COLO668 (cell line): ENCODE results near the gene PI4KA.
"Not testable (repeated sequence)": the region's sequence is repeated elsewhere in the genome, so short reads cannot be mapped to it uniquely, and the experiment has no call there.

Source experiments
- DNase-seq: peaks from one replicate; lab custom pipeline; 2025; ENCODE audit not compliant: unreplicated experiment; lab: John Stamatoyannopoulos, UW

PI4KA gene

GRCh38 chr22:20702175-20702545 lies 156.5 kb downstream of the PI4KA start:
- DNase-seq = not testable (repeated sequence)

DNA sequence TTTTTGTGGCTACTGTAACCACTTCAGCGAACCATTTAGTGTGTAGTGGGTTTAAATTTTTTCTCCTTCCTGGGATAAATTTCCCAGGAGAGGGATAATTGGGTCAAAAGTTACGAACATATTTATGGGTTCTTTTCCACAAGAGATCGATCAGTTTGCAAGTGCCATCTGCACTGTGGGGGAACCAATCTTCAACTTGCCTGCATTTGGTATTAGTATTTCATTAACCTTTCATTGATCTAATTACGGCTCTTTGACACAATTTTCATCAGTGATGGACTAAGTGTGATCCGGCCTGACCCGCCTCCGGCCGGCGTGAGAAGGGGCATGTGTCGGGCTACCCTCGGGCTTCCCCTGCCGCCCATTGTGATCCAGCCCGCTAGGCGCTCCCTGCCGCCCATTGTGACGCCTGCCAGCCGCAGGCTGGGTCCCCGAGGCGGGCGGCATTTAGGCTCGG lies 156.9 kb downstream of the PI4KA start:
- not testable (repeated sequence) for DNase-seq

DNA sequence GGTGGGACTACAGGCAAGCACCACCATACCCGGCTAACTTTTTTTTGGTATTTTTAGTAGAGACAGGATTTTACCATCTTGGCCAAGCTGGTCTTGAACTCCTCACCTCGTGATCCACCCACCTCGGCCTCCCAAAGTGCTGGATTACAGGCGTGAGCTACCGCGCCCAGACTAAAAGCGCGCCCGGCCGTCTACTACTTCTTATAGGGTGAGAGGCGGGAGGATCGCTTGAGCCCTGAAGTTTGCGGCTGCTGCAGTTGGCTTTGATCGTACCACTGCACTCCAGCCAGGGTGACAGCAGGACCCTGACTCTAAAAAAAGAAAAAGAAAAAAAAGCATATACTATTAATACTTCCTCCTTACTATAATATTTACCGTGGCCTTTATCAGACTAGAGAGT lies 158.3 kb downstream of the PI4KA start:
- DNase-seq = not testable (repeated sequence)

GRCh38 chr22:20699856-20700255 lies 158.8 kb downstream of the PI4KA start:
- DNase-seq = not testable (repeated sequence)

- DNase-seq = peak; percentile 41
These were observed 161.0 kb downstream of the PI4KA start for GRCh38 chr22:20697481-20698113.

DNA sequence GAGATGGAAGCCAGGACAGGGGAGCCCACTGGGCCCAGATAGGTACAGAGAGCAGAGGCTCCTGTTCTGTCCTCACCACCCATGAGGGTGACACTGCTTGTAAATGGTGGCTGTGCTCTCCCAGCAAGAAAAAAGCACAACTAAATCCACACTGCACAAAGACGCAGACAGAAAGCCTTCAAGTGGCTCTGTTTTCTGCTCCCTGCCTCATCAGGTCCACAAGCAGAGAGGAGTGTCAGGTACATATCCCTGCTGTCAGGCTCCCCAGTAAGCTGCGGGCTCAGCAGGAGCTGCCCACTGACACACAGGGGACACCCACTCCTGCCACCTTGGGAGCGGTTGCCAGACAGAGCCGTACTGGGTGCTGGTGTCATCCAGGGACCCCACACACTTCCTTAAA lies 162.6 kb downstream of the PI4KA start:
- DNase-seq = not testable (repeated sequence)

DNA sequence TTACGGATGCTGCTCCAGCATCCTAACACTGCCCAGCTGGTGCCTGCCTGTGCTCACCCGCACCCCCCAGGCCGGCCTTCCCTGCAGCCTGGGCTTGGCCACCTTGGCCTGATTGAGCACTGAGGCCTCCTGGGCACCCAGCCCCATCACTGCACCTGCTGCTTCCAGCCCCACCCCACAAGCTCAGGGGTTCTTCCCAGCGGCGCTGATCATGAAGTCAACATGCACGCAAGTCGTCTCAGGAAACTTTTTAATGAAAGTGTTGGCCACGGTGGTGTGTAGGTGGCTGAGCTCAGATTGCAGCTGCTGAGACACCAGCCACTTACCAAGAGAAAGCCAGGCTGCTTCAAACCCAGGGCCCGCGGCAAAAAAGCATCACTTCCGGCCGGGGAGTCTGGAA lies 163.4 kb downstream of the PI4KA start:
- peak; percentile 3 for DNase-seq

GRCh38 chr22:20694256-20694655 lies 164.4 kb downstream of the PI4KA start:
- not testable (repeated sequence) for DNase-seq

DNA sequence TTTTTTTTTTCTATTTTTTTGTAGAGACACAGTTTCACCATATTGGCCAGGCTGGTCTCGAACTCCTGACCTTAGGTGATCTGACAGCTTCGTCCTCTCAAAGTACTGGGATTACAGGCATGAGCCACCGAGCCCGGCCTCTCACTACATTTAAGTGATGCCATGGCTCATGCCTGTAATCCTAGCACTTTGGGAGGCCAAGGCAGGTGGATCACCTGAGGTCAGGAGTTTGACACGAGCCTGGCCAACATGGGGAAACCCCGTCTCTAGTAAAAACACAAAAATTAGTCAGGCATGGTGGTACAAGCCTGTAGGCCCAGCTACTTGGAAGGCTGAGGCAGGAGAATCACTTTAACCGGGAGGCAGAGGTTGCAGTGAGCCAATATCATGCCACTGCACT lies 165.7 kb downstream of the PI4KA start:
- DNase-seq = not testable (repeated sequence)

DNA sequence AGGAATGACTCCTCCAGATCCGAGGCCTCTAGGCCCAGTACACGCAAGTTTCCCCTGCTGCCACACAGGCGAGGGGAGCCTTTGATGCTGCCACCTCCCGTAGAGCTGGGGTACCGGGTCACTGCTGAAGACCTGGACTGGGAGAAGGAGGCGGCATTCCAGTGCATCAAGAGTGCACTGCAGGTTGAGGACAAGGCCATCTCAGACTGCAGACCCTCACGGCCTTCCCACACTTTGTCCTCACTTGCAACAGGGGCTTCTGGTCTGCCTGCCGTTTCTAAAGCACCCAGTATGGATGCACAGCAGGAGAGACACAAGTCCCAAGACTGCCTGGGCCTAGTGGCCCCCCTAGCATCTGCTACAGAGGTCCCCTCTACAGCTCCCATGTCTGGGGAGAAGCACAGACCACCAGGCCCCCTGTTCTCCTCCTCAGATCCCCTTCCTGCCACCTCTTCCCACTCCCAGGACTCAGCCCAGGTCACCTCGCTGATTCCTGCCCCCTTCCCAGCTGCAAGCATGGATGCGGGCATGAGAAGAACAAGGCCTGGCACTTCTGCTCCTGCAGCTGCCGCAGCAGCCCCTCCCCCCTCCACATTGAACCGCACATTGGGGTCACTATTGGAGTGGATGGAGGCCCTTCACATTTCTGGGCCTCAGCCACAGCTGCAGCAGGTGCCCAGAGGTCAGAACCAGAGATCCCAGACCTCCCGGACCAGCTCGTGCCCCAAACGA lies 167.9 kb downstream of the PI4KA start:
- DNase-seq = not testable (repeated sequence)

DNA sequence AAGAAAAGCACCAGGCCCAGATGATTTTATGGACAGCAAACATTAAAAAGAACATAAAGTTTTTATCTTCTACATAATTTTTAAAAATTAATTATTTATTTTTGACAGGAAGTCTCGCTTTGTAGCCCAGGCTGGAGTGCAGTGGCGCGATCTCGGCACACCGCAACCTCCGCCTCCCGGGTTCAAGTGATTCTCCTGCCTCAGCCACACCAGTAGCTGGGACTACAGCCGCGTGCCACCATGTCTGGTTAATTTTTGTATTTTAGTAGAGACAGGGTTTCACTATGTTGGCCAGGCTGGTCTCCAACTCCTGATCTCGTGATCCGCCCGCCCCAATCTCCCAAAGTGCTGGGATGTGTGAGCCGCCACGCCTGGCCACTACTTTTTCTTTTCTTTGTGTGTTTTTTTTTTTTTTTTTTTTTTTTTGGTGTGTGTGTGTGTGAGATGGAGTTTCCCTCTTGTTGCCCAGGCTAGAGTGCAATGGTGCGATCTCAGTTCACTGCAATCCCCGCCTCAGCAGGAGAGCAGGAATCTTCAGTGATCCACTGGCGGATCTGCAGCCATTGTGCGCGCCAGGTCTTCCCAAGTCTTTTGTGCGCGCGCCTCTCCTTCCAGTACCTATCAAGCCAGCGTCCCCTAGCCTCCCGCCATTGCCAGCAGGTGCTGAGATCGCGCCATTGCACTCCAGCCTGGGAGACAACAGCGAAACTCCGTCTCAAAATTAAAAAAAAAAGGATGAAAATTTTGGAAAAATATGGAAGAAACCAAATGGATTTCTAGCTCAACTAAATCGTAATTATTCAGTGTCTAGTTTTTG lies 171.0 kb downstream of the PI4KA start:
- not testable (repeated sequence) for DNase-seq

DNA sequence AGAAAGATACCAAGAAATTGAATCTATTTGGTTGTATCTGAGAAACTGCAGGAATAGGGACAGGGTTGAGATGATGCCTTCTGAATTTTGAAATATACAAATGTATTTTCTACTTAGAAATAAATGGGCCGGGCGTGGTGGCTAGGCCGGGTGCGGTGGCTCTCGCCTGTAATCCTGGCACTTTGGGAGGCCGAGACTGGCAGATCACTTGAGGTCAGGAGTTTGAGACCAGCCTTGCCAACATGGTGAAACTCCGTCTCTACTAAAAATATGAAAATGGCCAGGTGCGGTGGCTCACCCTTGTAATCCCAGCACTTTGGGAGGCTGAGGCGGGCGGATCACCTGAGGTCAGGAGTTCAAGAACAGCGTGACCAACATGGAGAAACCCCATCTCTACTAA lies 172.8 kb downstream of the PI4KA start:
- not testable (repeated sequence) for DNase-seq

- not testable (repeated sequence) for DNase-seq
These were observed 179.7 kb downstream of the PI4KA start for GRCh38 chr22:20678792-20679435.

GRCh38 chr22:20677684-20678242 lies 180.8 kb downstream of the PI4KA start:
- DNase-seq = no peak

- DNase-seq = not testable (repeated sequence)
These were observed 183.0 kb downstream of the PI4KA start for GRCh38 chr22:20675613-20676012.

GRCh38 chr22:20674998-20675397 lies 183.6 kb downstream of the PI4KA start:
- DNase-seq = no peak

- DNase-seq = no peak
These were observed 185.1 kb downstream of the PI4KA start for GRCh38 chr22:20673295-20674195.

- DNase-seq = no peak
These were observed 185.9 kb downstream of the PI4KA start for GRCh38 chr22:20672732-20673131.

DNA sequence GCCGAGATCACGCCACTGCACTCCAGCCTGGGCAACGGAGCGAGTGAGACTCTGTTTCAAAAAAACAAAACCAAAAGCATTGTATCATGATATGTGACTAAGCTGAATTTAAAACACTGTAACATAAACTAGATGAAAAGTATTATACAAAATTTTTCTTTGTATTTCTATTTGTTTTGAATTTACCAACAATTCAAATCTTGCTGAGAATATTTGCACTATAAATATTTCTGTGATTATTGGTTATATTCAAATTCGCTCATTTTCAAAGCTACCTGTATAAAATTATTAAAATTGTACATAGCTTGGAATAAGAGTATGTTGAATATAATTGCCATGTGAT lies 186.6 kb downstream of the PI4KA start:
- no peak for DNase-seq
